Suprapubic skin (tissue), 4 donors: ENCODE data around the gene CPNE7.

Source experiments
- POLR2A ChIP-seq, 2 donors: fragments of 450-650 bp; IDR thresholded peaks; one replicate each; pipeline ENCODE4 v1.6.1; 2017; ENCODE audit warnings: antibody characterized with exemption in 2 of 2, mild to moderate bottlenecking in 2 of 2, moderate library complexity in 2 of 2
- POLR2AphosphoS5 ChIP-seq, 3 donors: sonication (generic); formaldehyde crosslinking; IDR thresholded peaks; one replicate each; pipeline ENCODE4 v1.6.1; 2017; ENCODE audit warnings: antibody characterized with exemption in 3 of 3
- TF ChIP-seq, protein P1 (sequence below), 2 donors: fragments of 200-600 bp in 1 of 2; fragments of 450-650 bp in 1 of 2; sonication (generic) in 1 of 2; IDR thresholded peaks; one replicate each; pipeline ENCODE4 v1.5.1; 2016 to 2019; ENCODE audit warnings: antibody characterized with exemption in 2 of 2, mild to moderate bottlenecking in 1 of 2, moderate library complexity in 1 of 2

DNA sequence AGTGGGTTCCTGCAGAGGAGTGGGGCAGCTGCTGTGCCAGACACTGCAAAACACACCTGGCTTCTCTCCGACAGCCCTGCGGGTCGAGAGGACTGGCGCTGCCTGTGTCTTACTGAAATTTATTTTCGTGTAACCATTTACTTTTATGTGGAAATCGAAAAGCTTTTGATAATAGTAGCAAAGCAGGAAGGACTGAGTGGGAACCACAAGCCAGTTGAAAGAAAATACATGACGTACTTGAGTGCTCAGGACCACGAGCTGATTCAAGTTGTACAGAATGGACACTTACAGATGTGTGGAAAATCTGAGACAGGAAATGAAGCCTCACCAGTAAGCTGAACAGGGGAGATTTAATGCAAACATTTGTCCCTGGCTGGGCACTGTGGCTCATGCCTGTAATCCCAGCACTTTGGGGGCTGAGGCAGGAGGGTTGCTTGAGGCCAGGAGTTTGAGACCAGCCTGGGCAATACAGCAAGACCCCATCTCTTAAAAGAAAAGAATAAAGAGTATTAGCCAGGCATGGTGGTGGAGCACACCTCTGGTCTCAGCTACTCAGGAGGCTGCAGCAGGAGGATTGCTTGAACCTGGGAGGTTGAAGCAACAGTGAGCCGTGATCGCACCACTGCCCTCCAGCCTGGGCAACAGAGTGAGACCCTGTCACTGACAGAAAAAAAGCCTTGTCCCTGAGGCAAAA, 26.4 kb upstream of the CPNE7 start:
- TF ChIP-seq, protein P1, sequence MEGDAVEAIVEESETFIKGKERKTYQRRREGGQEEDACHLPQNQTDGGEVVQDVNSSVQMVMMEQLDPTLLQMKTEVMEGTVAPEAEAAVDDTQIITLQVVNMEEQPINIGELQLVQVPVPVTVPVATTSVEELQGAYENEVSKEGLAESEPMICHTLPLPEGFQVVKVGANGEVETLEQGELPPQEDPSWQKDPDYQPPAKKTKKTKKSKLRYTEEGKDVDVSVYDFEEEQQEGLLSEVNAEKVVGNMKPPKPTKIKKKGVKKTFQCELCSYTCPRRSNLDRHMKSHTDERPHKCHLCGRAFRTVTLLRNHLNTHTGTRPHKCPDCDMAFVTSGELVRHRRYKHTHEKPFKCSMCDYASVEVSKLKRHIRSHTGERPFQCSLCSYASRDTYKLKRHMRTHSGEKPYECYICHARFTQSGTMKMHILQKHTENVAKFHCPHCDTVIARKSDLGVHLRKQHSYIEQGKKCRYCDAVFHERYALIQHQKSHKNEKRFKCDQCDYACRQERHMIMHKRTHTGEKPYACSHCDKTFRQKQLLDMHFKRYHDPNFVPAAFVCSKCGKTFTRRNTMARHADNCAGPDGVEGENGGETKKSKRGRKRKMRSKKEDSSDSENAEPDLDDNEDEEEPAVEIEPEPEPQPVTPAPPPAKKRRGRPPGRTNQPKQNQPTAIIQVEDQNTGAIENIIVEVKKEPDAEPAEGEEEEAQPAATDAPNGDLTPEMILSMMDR (IDR thresholded peaks at IDR 0.05): no peak
- TF ChIP-seq POLR2A (IDR thresholded peaks at IDR 0.05): no peak
- no peak for TF ChIP-seq POLR2AphosphoS5 (IDR thresholded peaks at IDR 0.05)
